H9 (cell line): ENCODE data around the gene CFAP410. TPM values are rescaled to one million over a fixed set of nuclear protein-coding genes. Genes with fewer than 3 reads are reported as not detected.

Experiments used
- DNase-seq: peaks from one replicate; pipeline ENCODE4 v3.0.0-alpha.2; 2017
- H2AFZ ChIP-seq: one replicate; pipeline ENCODE4 v1.6.1; 2013; ENCODE audit warnings: mild to moderate bottlenecking, low read length, control low read depth, moderate library complexity
- H2AK5ac ChIP-seq: 2 replicates; pipeline ENCODE4 v1.6.1; 2013; ENCODE audit warnings: low read length, control low read depth, mixed read lengths; ENCODE audit not compliant: insufficient read length
- H2BK120ac ChIP-seq: one replicate; pipeline ENCODE4 v1.6.1; 2013; ENCODE audit warnings: low read depth, mild to moderate bottlenecking, low read length, control low read depth, inconsistent platforms; ENCODE audit not compliant: poor library complexity, severe bottlenecking
- H2BK12ac ChIP-seq: 2 replicates; pipeline ENCODE4 v1.6.1; 2013; ENCODE audit warnings: low read length, control low read depth, mixed read lengths, low read depth; ENCODE audit not compliant: insufficient read length
- H2BK15ac ChIP-seq: 2 replicates; pipeline ENCODE4 v1.6.1; 2013; ENCODE audit warnings: low read depth, low read length, control low read depth
- H2BK20ac ChIP-seq: one replicate; pipeline ENCODE4 v1.6.1; 2013; ENCODE audit warnings: low read depth, mild to moderate bottlenecking, low read length, control low read depth, inconsistent platforms; ENCODE audit not compliant: poor library complexity, severe bottlenecking
- H2BK5ac ChIP-seq: 2 replicates; pipeline ENCODE4 v1.6.1; 2013; ENCODE audit warnings: low read length, control low read depth, mixed read lengths; ENCODE audit not compliant: insufficient read length
- H3K14ac ChIP-seq: 2 replicates; pipeline ENCODE4 v1.6.1; 2013; ENCODE audit warnings: low read length, control low read depth; ENCODE audit not compliant: insufficient read depth
- H3K18ac ChIP-seq: 2 replicates; pipeline ENCODE4 v1.6.1; 2013; ENCODE audit warnings: low read depth, mild to moderate bottlenecking, mixed read lengths, low read length, control low read depth; ENCODE audit not compliant: insufficient read length
- H3K23ac ChIP-seq: 2 replicates; pipeline ENCODE4 v1.6.1; 2013; ENCODE audit warnings: low read length, control low read depth, mixed read lengths, low read depth; ENCODE audit not compliant: insufficient read length
- H3K23me2 ChIP-seq: 2 replicates; pipeline ENCODE4 v1.6.1; 2013; ENCODE audit warnings: low read depth, mild to moderate bottlenecking, mixed read lengths, low read length, control low read depth; ENCODE audit not compliant: insufficient read length, poor library complexity, severe bottlenecking
- H3K27ac ChIP-seq: 2 replicates; pipeline ENCODE4 v1.5.1; 2013; ENCODE audit warnings: low read length, control low read depth, mixed read lengths, low read depth; ENCODE audit not compliant: insufficient read length
- H3K27me3 ChIP-seq: 2 replicates; pipeline ENCODE4 v1.6.1; 2013; ENCODE audit warnings: low read length, control low read depth, inconsistent platforms; ENCODE audit not compliant: insufficient read depth
- H3K4ac ChIP-seq: 2 replicates; pipeline ENCODE4 v1.6.1; 2013; ENCODE audit warnings: low read depth, mild to moderate bottlenecking, control low read depth, inconsistent platforms, low read length, moderate library complexity
- H3K4me1 ChIP-seq: 2 replicates; pipeline ENCODE4 v1.6.1; 2013; ENCODE audit warnings: low read length, control low read depth, inconsistent platforms; ENCODE audit not compliant: insufficient read depth
- H3K4me2 ChIP-seq: 2 replicates; pipeline ENCODE4 v1.6.1; 2013; ENCODE audit warnings: low read length, control low read depth, mixed read lengths; ENCODE audit not compliant: insufficient read length, insufficient read depth
- H3K56ac ChIP-seq: 2 replicates; pipeline ENCODE4 v1.6.1; 2013; ENCODE audit warnings: low read depth, mild to moderate bottlenecking, mixed read lengths, low read length, control low read depth; ENCODE audit not compliant: insufficient read length
- H3K79me1 ChIP-seq: 2 replicates; pipeline ENCODE4 v1.6.1; 2013; ENCODE audit warnings: low read depth, mild to moderate bottlenecking, moderate library complexity, low read length, control low read depth, inconsistent platforms; ENCODE audit not compliant: insufficient read depth, poor library complexity, severe bottlenecking
- H3K79me2 ChIP-seq: 2 replicates; pipeline ENCODE4 v1.6.1; 2013; ENCODE audit warnings: low read length, control low read depth, inconsistent platforms; ENCODE audit not compliant: insufficient read depth
- H3K9ac ChIP-seq: 2 replicates; pipeline ENCODE4 v1.6.1; 2013; ENCODE audit warnings: low read length, control low read depth, mixed read lengths; ENCODE audit not compliant: insufficient read length; ENCODE audit errors: extremely low read depth
- H3K9me3 ChIP-seq: one replicate; pipeline ENCODE4 v1.6.1; 2013; ENCODE audit warnings: low read depth, low read length, inconsistent platforms; ENCODE audit not compliant: control insufficient read depth
- H3T11ph ChIP-seq: one replicate; pipeline ENCODE4 v1.6.1; 2013; ENCODE audit warnings: mild to moderate bottlenecking, low read length, control low read depth, inconsistent platforms
- H4K20me1 ChIP-seq: one replicate; pipeline ENCODE4 v1.6.1; 2013; ENCODE audit not compliant: control insufficient read depth, insufficient read length, insufficient read depth
- H4K5ac ChIP-seq: 2 replicates; pipeline ENCODE4 v1.6.1; 2013; ENCODE audit warnings: low read depth, mild to moderate bottlenecking, mixed read lengths, low read length, control low read depth; ENCODE audit not compliant: insufficient read length
- H4K8ac ChIP-seq: replicated peaks from 2 replicates; pipeline ENCODE4 v1.6.1; 2013; ENCODE audit warnings: low read length, control low read depth, mixed read lengths, low read depth; ENCODE audit not compliant: insufficient read length
- H4K91ac ChIP-seq: 2 replicates; pipeline ENCODE4 v1.6.1; 2013; ENCODE audit warnings: low read depth, mild to moderate bottlenecking, moderate library complexity, mixed read lengths, low read length, control low read depth; ENCODE audit not compliant: insufficient read length
- H3K27ac Mint-ChIP-seq, 3 experiments: 2 replicates in 2 of 3; 3 replicates in 1 of 3; pipeline ENCODE4 v1.8.0; 2020 to 2021; ENCODE audit warnings: mixed read lengths in 3 of 3, mild to moderate bottlenecking in 1 of 3, moderate library complexity in 1 of 3
- H3K27me3 Mint-ChIP-seq: 2 replicates; pipeline ENCODE4 v1.8.0; 2021; ENCODE audit warnings: low read depth, mild to moderate bottlenecking, moderate library complexity, mixed read lengths
- H3K36me3 Mint-ChIP-seq, 3 experiments: 2 replicates in 2 of 3; 3 replicates in 1 of 3; pipeline ENCODE4 v1.8.0; 2020 to 2021; ENCODE audit warnings: low read depth in 3 of 3, mixed read lengths in 3 of 3; ENCODE audit not compliant: insufficient read depth in 1 of 3
- H3K4me1 Mint-ChIP-seq, 2 experiments: 2 replicates each; pipeline ENCODE4 v1.8.0; 2020; ENCODE audit warnings: mixed read lengths in 2 of 2
- H3K4me3 Mint-ChIP-seq, 2 experiments: 2 replicates in 1 of 2; 3 replicates in 1 of 2; pipeline ENCODE4 v1.8.0; 2020 to 2021; ENCODE audit warnings: mild to moderate bottlenecking in 2 of 2, mixed read lengths in 2 of 2, moderate library complexity in 1 of 2
- H3K9me3 Mint-ChIP-seq, 2 experiments: 2 replicates in 1 of 2; 3 replicates in 1 of 2; pipeline ENCODE4 v1.8.0; 2020; ENCODE audit warnings: mild to moderate bottlenecking in 2 of 2, mixed read lengths in 2 of 2, moderate library complexity in 1 of 2
- CTCF ChIP-seq: fragments of 200-600 bp; sonication (generic); conservative IDR thresholded peaks from 3 replicates; pipeline ENCODE4 v1.8.0; 2021; ENCODE audit warnings: antibody characterized with exemption, mild to moderate bottlenecking
- WGBS: extraction: QIAGEN DNeasy Blood & Tissue Kit; methylation state at CpG from one replicate; pipeline ENCODE4 v1.1.7; 2013; ENCODE audit warnings: missing lambda C conversion rate, low lambda C conversion rate, mixed read lengths; ENCODE audit not compliant: insufficient read length; ENCODE audit errors: extremely low coverage; 5-methylcytosine and 5-hydroxymethylcytosine counted together
- total RNA-seq: library from RNA; stranded (reverse); gene quantifications from 2 replicates; pipeline ENCODE4 v1.2.1, GENCODE V29; 2021

CFAP410 gene
- total RNA-seq, 1 experiment from 2014 or later, result 17.0 TPM

- no peak overlapping the region for H3K27ac ChIP-seq
- H2BK20ac ChIP-seq, result no peak overlapping the region
- H4K91ac ChIP-seq, result no peak overlapping the region
- no peak overlapping the region for H3K18ac ChIP-seq
- no peak overlapping the region for H4K8ac ChIP-seq
- no peaks in the 10 kb centered on the region for H3K4me1 ChIP-seq
- no peak overlapping the region for H2AFZ ChIP-seq
- H3K23me2 ChIP-seq, result no peaks in the 10 kb centered on the region
- H3K27ac Mint-ChIP-seq, result no peak overlapping the region
- no peak overlapping the region for H3K9ac ChIP-seq
- no peak overlapping the region for H3K23ac ChIP-seq
- H3K27me3 Mint-ChIP-seq, result peaks cover 6% of the 10 kb centered on the region
- H4K5ac ChIP-seq, result no peak overlapping the region
- no peak overlapping the region for H2BK12ac ChIP-seq
- H3K36me3 Mint-ChIP-seq, result no peaks in the 10 kb centered on the region
- no peak for DNase-seq
- H4K20me1 ChIP-seq, result no peaks in the 10 kb centered on the region
- no peak overlapping the region for H3K4me2 ChIP-seq
- H3K79me1 ChIP-seq, result no peaks in the 10 kb centered on the region
- H3K56ac ChIP-seq, result no peak overlapping the region
- H2BK15ac ChIP-seq, result no peak overlapping the region
- H3T11ph ChIP-seq, result no peak overlapping the region
- no peaks in the 10 kb centered on the region for H3K79me2 ChIP-seq
- peaks cover 0 to 9% of the 10 kb centered on the region in 2 experiments; a peak in 3 of 5 replicates for H3K9me3 Mint-ChIP-seq
- no peak overlapping the region for H3K14ac ChIP-seq
- H3K4me3 Mint-ChIP-seq, result no peak overlapping the region
- peaks cover 0 to 5% of the 10 kb centered on the region in 2 experiments; a peak in 1 of 4 replicates for H3K4me1 Mint-ChIP-seq
- H3K9me3 ChIP-seq, result no peaks in the 10 kb centered on the region
- no peaks in the 10 kb centered on the region for H3K27me3 ChIP-seq
- TF ChIP-seq CTCF, result no peak
- no peak overlapping the region for H2BK120ac ChIP-seq
- WGBS, result no CpG with 5 or more reads among the region's 21 CpGs
- no peak overlapping the region for H2BK5ac ChIP-seq
- no peak overlapping the region for H3K4ac ChIP-seq
- no peak overlapping the region for H2AK5ac ChIP-seq
Observed at GRCh38 chr21:44357064-44357837, 18.1 kb upstream of the CFAP410 start.
